Effector memory CD8-positive, alpha-beta T cell (primary cell): Measurements from ENCODE around the gene GLOD5.

Source experiments
- ATAC-seq: fragments of 150-1000 bp; cut with Tn5 transposase; replicated peaks from 2 replicates; pipeline ENCODE4 v1.10.0; 2021; ENCODE audit warnings: mild to moderate bottlenecking, moderate library complexity
- DNase-seq, 3 experiments: peaks; one replicate each; pipeline ENCODE4 v3.0.0; 2021
- H3K27ac Mint-ChIP-seq, 2 donors: one replicate each; pipeline ENCODE4 v1.8.0; 2022; ENCODE audit warnings: mild to moderate bottlenecking in 2 of 2, mixed read lengths in 2 of 2, moderate library complexity in 2 of 2
- H3K27me3 Mint-ChIP-seq, 2 donors: one replicate each; pipeline ENCODE4 v1.8.0; 2022; ENCODE audit warnings: mixed read lengths in 2 of 2
- H3K36me3 Mint-ChIP-seq: one replicate; pipeline ENCODE4 v1.8.0; 2022; ENCODE audit warnings: mild to moderate bottlenecking, moderate library complexity, mixed read lengths; ENCODE audit not compliant: insufficient read depth
- H3K4me1 Mint-ChIP-seq, 2 donors: one replicate each; pipeline ENCODE4 v1.8.0; 2022; ENCODE audit warnings: low read depth in 2 of 2, mixed read lengths in 2 of 2
- H3K4me3 Mint-ChIP-seq, 2 donors: one replicate each; pipeline ENCODE4 v1.8.0; 2022; ENCODE audit warnings: mild to moderate bottlenecking in 2 of 2, mixed read lengths in 2 of 2, moderate library complexity in 2 of 2
- H3K9me3 Mint-ChIP-seq, 2 donors: one replicate each; pipeline ENCODE4 v1.8.0; 2022; ENCODE audit warnings: mixed read lengths in 2 of 2

Gene GLOD5

DNA sequence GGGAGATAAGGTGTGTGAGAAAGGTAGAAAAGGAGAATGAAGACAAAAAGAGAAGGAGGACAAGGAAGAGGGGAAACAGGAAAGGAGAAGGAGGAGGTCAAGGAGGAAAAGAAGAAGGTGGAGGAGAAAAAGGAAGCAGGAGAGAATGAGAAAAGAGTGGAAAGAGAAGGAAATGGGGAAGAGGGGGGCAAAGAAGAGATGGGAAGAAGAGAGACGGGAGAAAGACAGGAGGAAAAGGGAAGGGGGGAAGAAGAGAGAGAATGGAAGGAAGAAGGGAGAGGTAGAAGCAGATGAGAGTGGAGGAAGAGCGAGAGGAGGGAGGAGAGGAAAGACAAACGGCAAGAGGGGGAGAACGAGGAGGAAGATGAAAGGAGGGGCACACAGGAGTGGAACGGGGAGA, 28.9 kb downstream of the GLOD5 start:
- Mint-ChIP-seq H3K4me3 (no peak overlapping the region), H3K4me1 (peaks cover 4 to 16% of the 10 kb centered on the region in 2 donors), H3K27ac (no peak overlapping the region), H3K9me3 (no peaks in the 10 kb centered on the region), H3K27me3 (peaks cover 0 to 15% of the 10 kb centered on the region in 2 donors), H3K36me3 (peaks cover 3% of the 10 kb centered on the region)
- DNase-seq = no peak
- ATAC-seq = no peak

DNA sequence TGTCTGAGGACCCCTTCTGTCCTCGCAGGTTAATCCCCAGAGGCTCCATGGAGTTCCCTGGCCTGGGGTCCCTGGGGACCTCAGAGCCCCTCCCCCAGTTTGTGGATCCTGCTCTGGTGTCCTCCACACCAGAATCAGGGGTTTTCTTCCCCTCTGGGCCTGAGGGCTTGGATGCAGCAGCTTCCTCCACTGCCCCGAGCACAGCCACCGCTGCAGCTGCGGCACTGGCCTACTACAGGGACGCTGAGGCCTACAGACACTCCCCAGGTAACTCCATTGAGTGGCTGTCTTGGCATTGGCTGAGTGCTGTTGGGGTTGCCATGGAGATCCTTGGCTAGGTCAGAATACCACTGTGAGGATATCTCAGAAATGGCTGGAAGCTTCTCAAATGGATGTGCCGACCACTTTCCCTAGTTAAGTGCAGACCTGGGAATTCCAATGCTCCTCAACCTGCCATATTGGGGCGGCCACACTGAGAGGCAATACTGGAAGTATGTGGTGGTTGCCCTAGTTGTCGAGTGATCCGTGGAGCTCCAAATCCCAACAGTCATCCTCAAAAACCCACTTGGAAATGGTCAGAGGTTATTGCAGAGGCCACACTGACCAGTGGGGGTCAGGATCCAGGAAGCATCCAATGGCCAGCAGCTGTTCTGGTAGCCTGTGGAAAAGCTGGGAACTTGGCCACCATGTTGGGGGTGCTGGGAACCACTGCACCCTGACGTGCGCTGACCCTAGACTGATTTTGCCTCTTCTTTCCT, 29.7 kb downstream of the GLOD5 start:
- Mint-ChIP-seq H3K27me3 (peaks cover 0 to 15% of the 10 kb centered on the region in 2 donors), H3K4me1 (peaks cover 4 to 16% of the 10 kb centered on the region in 2 donors), H3K9me3 (no peaks in the 10 kb centered on the region), H3K36me3 (peaks cover 3% of the 10 kb centered on the region), H3K27ac (no peak overlapping the region), H3K4me3 (no peak overlapping the region)
- no peak for DNase-seq
- no peak for ATAC-seq

GRCh38 chrX:48792219-48792618, 30.7 kb downstream of the GLOD5 start:
- peaks cover 4 to 16% of the 10 kb centered on the region in 2 donors for H3K4me1 Mint-ChIP-seq
- no peaks in the 10 kb centered on the region for H3K9me3 Mint-ChIP-seq
- ATAC-seq (no peak), DNase-seq (no peak)
- H3K4me3 Mint-ChIP-seq = no peak overlapping the region
- H3K36me3 Mint-ChIP-seq = peaks cover 3% of the 10 kb centered on the region
- H3K27me3 Mint-ChIP-seq = peaks cover 0 to 7% of the 10 kb centered on the region in 2 donors
- peak overlapping the region in 1 of 2 donors; percentile 75 for H3K27ac Mint-ChIP-seq

GRCh38 chrX:48793935-48794334, 32.4 kb downstream of the GLOD5 start:
- no peaks in the 10 kb centered on the region for H3K27me3 Mint-ChIP-seq
- H3K27ac Mint-ChIP-seq = no peak overlapping the region
- no peak for ATAC-seq
- DNase-seq = no peak
- H3K36me3 Mint-ChIP-seq = peaks cover 3% of the 10 kb centered on the region
- H3K4me1 Mint-ChIP-seq = peaks cover 2 to 11% of the 10 kb centered on the region in 2 donors
- no peak overlapping the region for H3K4me3 Mint-ChIP-seq
- H3K9me3 Mint-ChIP-seq = no peaks in the 10 kb centered on the region

- peaks cover 3% of the 10 kb centered on the region for H3K36me3 Mint-ChIP-seq
- ATAC-seq (no peak), DNase-seq (no peak)
- H3K9me3 Mint-ChIP-seq = no peaks in the 10 kb centered on the region
- H3K4me1 Mint-ChIP-seq = peaks cover 0 to 6% of the 10 kb centered on the region in 2 donors
- H3K27ac Mint-ChIP-seq = no peak overlapping the region
- no peaks in the 10 kb centered on the region for H3K27me3 Mint-ChIP-seq
- H3K4me3 Mint-ChIP-seq = no peak overlapping the region
Observed at GRCh38 chrX:48794340-48794910, 32.9 kb downstream of the GLOD5 start.

DNA sequence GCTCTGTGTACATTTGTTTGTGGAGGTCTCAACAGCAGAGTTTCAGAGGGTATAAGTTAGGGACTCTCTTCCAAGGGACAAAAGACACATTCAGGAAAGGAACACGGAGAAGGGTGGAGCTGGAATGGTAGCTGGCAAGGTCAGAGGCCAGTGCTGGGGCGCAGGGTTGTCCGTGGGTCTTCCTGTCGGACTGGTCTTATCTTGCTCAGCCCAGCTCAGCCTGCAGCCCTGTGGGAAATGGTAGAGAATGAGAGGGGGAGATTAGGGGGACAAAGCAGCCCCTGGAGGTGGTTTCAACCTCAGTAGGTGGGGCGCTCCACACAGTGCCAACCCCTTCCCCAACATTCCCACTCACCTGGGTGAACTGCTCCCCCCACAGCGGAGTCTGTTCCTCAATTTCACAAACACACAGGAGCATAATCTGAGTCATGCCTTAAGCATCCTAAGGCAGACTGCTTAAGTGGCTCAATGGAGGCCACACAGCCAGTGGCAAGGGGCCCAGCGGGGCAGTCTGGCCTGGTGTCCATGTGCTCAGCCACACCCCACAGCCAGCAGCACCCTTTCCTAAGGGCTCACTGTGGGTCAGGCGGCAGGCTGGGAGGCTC, 33.5 kb downstream of the GLOD5 start:
- H3K36me3 Mint-ChIP-seq = peaks cover 3% of the 10 kb centered on the region
- no peak overlapping the region for H3K27ac Mint-ChIP-seq
- H3K4me3 Mint-ChIP-seq = no peak overlapping the region
- ATAC-seq (no peak), DNase-seq (no peak)
- peaks cover 0 to under 1% of the 10 kb centered on the region in 2 donors for H3K4me1 Mint-ChIP-seq
- H3K27me3 Mint-ChIP-seq = no peaks in the 10 kb centered on the region
- H3K9me3 Mint-ChIP-seq = no peaks in the 10 kb centered on the region

GRCh38 chrX:48798318-48798717, 36.8 kb downstream of the GLOD5 start:
- Mint-ChIP-seq H3K27me3 (no peaks in the 10 kb centered on the region), H3K36me3 (peaks cover 20% of the 10 kb centered on the region), H3K9me3 (no peaks in the 10 kb centered on the region), H3K27ac (no peak overlapping the region), H3K4me3 (no peak overlapping the region), H3K4me1 (peaks cover 9 to 10% of the 10 kb centered on the region in 2 donors)
- ATAC-seq = no peak
- DNase-seq = no peak

DNA sequence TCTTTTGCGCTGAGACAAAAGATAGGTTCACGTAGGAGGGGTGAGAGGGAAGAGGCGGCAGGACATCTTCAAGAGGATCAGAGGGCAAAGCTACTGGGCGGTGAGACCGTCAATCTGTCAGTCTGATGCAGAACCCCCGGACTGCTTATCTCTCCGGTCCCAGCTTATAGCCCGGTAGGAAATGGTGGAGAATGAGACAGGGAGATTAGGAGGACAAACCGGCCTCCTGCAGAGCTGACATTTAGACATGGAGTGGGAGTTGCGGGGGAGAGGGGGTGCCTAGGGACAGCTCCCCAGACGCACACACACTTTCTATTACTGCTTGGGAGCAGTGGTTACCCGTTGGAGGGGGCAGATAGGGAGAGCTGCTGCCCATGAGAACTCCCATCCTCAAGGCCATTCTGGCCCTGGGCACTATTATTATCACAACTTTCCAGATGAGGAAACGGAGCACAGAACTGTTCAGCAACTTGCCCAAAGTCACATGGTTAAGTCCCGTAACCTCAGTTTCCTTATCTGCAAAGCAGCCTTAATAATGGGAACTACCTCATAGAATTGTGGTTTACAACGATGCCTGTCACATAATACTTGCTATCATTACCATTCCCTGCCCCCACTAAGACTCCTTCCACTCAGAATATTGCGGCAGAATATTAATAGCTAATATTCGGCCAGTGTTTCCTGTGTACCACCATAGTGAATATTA, 39.2 kb downstream of the GLOD5 start:
- DNase-seq = peak in 1 of 3 experiments; percentile 1
- H3K4me1 Mint-ChIP-seq = peaks cover 9 to 16% of the 10 kb centered on the region in 2 donors
- ATAC-seq = no peak
- H3K4me3 Mint-ChIP-seq = peak overlapping the region; percentile 93 to 95
- H3K27me3 Mint-ChIP-seq = no peaks in the 10 kb centered on the region
- H3K27ac Mint-ChIP-seq = peak overlapping the region; percentile 96
- H3K36me3 Mint-ChIP-seq = peaks cover 17% of the 10 kb centered on the region
- no peaks in the 10 kb centered on the region for H3K9me3 Mint-ChIP-seq

DNA sequence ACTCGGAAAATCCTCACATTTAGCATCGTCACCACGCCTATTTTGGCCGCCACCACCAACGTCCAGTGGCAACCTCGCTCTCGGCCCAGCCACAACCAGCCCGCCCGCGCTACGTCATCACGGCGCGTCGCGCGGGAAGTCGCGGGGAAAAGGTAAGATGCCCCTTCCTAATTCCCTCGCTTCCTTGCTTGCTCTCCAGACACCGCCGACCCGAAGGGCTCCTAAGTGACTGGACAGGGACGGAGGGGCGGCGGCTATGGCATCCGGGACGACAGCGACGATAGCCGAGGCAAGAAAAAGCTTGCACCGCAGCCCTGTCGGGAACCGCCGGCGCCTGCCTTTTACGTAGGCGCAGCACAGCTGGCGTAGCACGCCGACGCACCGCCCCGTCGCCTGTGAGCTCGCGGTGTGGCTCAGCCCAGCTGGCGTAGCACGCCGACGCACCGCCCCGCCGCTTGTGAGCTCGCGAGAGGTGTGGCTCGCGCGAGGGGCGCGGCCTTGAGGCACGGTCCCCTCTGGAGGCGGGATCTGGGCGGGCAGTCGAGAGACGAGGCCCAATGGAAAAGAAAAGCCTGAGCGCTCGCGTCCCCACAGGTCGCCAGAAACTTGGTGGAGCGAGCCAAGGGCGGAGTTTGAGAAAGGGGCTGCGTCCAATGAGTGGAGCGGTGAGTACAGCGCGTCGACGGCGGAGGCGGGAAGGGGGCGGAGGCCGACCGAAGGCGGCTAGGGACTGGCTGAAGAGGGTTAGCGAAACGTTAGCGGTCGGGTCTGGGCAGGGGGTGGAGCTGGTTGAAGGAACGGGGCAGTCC, 39.9 kb downstream of the GLOD5 start, which contains the start of gene HDAC6:
Gene HDAC6 (plus strand): TSS at position 788 of the 809 bp plus-strand sequence. CDS start 626 bp downstream, outside the sequence.
- peak within 1 kb of the TSS; percentile 93 to 95 for H3K4me3 Mint-ChIP-seq
- ATAC-seq (peak; percentile 82), DNase-seq (peak; percentile 90 to 92 (median 91))
- H3K27me3 Mint-ChIP-seq = no peaks in the 10 kb centered on the region
- H3K27ac Mint-ChIP-seq = peak within 1 kb of the TSS; percentile 96
- H3K36me3 Mint-ChIP-seq = peaks cover 23% of the 10 kb centered on the region
- H3K9me3 Mint-ChIP-seq = no peaks in the 10 kb centered on the region
- peaks cover 9 to 16% of the 10 kb centered on the region in 2 donors for H3K4me1 Mint-ChIP-seq

DNA sequence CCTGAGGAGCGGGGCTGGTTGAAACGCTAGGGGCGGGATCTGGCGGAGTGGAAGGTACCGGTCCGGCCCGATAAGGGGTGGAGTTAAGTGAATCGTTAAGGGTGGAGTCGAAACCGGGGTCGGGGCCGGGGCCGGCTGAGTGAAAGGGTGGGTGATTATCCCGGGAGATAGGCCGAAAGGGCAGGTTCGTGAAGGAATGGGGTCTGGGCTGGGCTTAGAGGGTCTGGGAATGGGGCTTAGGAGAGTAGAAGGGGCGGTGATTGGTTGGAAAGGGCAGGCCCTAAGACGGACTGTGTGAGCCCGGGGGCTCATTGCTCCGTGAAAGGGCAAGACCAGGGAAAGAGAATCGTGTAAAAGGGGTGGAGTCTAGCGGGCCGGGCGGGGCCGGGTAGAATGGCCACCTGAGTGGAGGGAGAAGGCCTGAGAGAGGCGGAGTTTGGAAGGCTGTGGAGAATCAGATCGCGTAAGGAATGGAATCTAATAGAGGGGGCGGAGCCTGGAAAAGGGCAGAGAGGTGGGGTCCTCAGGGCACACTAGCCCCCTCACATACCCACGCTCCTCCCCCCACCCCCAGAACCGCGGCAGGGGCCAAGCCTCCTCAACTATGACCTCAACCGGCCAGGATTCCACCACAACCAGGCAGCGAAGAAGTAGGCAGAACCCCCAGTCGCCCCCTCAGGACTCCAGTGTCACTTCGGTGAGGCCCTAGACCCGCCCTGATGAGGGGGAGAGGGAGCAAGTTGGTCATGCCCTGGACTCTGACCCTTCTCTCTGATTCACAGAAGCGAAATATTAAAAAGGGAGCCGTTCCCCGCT, 40.8 kb downstream of the GLOD5 start:
- Mint-ChIP-seq H3K9me3 (no peaks in the 10 kb centered on the region), H3K4me1 (peaks cover 9 to 16% of the 10 kb centered on the region in 2 donors), H3K27me3 (no peaks in the 10 kb centered on the region), H3K36me3 (peaks cover 23% of the 10 kb centered on the region), H3K27ac (peak overlapping the region; percentile 96), H3K4me3 (peak overlapping the region; percentile 93 to 95)
- ATAC-seq (peak; percentile 18), DNase-seq (peak in 1 of 3 experiments; percentile 50)

DNA sequence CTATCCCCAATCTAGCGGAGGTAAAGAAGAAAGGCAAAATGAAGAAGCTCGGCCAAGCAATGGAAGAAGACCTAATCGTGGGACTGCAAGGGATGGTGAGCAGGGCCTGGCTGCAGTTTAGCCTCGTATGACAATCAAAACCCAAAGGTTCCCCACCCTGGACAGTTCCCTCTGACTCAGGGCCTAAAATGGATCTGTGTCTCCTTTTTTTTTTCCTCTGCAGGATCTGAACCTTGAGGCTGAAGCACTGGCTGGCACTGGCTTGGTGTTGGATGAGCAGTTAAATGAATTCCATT, 41.3 kb downstream of the GLOD5 start:
- DNase-seq = no peak
- Mint-ChIP-seq H3K27ac (peak overlapping the region; percentile 46 to 96), H3K4me3 (peak overlapping the region; percentile 93 to 95), H3K4me1 (peaks cover 9 to 16% of the 10 kb centered on the region in 2 donors), H3K9me3 (no peaks in the 10 kb centered on the region), H3K36me3 (peaks cover 23% of the 10 kb centered on the region), H3K27me3 (no peaks in the 10 kb centered on the region)
- ATAC-seq = no peak

DNA sequence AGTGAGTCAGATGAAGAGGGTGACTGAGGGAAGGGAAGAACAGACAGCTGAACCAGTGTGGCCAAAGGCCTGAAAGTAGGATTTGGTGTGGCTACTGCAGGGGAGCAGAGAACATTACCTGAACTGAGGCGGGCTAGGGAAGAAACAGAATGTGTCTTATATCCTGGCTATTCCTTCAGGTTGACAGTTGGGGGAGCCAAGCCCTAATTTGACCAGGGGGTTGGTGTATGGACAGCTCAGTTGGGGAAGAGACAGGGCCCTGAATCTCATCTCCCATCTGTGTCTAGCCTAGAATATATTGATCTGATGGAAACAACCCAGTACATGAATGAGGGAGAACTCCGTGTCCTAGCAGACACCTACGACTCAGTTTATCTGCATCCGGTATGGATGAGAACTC, 44.5 kb downstream of the GLOD5 start:
- DNase-seq (no peak), ATAC-seq (no peak)
- peak overlapping the region in 1 of 2 donors; percentile 44 for H3K27ac Mint-ChIP-seq
- peaks cover 4 to 10% of the 10 kb centered on the region in 2 donors for H3K4me1 Mint-ChIP-seq
- H3K4me3 Mint-ChIP-seq = no peak overlapping the region
- no peaks in the 10 kb centered on the region for H3K27me3 Mint-ChIP-seq
- H3K36me3 Mint-ChIP-seq = peaks cover 23% of the 10 kb centered on the region
- H3K9me3 Mint-ChIP-seq = no peaks in the 10 kb centered on the region
